Measurements from ENCODE around the gene ITGA11. TPM values are rescaled to one million over a fixed set of nuclear protein-coding genes. Genes with fewer than 3 reads are reported as not detected.

ITGA11 gene
- total RNA-seq, 4 donors from 2014 or later = 3.3 to 15.8 (median 8.6) TPM

GRCh38 chr15:68343579-68344225, 88.3 kb downstream of the ITGA11 start:
- Histone ChIP-seq H3K27me3 (peaks cover 0 to 6% (median 0%) of the 10 kb centered on the region in 4 donors), H3K9me3 (no peaks in the 10 kb centered on the region), H3K27ac (replicated peaks in 1 of 4) (no peak overlapping the region), H3K4me3 (no peak overlapping the region), H3K36me3 (peaks cover 0 to 7% (median 0%) of the 10 kb centered on the region in 4 donors), H3K4me1 (peaks cover 32 to 44% (median 40%) of the 10 kb centered on the region in 4 donors)
- no peak for DNase-seq (ENCODE audit: extremely low spot score)
- TF ChIP-seq POLR2A (IDR thresholded peaks at IDR 0.05; ENCODE audit: low read depth) (no peak), EP300 (IDR thresholded peaks at IDR 0.05) (no peak), POLR2AphosphoS5 (IDR thresholded peaks at IDR 0.05) (no peak)
- TF ChIP-seq, protein P1, sequence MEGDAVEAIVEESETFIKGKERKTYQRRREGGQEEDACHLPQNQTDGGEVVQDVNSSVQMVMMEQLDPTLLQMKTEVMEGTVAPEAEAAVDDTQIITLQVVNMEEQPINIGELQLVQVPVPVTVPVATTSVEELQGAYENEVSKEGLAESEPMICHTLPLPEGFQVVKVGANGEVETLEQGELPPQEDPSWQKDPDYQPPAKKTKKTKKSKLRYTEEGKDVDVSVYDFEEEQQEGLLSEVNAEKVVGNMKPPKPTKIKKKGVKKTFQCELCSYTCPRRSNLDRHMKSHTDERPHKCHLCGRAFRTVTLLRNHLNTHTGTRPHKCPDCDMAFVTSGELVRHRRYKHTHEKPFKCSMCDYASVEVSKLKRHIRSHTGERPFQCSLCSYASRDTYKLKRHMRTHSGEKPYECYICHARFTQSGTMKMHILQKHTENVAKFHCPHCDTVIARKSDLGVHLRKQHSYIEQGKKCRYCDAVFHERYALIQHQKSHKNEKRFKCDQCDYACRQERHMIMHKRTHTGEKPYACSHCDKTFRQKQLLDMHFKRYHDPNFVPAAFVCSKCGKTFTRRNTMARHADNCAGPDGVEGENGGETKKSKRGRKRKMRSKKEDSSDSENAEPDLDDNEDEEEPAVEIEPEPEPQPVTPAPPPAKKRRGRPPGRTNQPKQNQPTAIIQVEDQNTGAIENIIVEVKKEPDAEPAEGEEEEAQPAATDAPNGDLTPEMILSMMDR (IDR thresholded peaks at IDR 0.05) = no peak
- 91% methylated on average over 14 of the region's 14 CpGs for WGBS
- intact Hi-C loops (cut with DNase I) = no loop called here

- H3K36me3 ChIP-seq = no peaks in the 10 kb centered on the region
- H3K27ac ChIP-seq (replicated peaks in 1 of 4) = peak overlapping the region; percentile 60 to 74 (median 69)
- no peak for DNase-seq (ENCODE audit: extremely low spot score)
- H3K4me3 ChIP-seq = no peak overlapping the region
- WGBS = 55% methylated on average over 12 of the region's 17 CpGs
- no peaks in the 10 kb centered on the region for H3K9me3 ChIP-seq
- no peaks in the 10 kb centered on the region for H3K27me3 ChIP-seq
- no peak for TF ChIP-seq POLR2A (IDR thresholded peaks at IDR 0.05; ENCODE audit: low read depth)
- TF ChIP-seq POLR2AphosphoS5 (IDR thresholded peaks at IDR 0.05) = peak in 1 of 2 donors; percentile 11
- H3K4me1 ChIP-seq = peaks cover 29 to 38% (median 32%) of the 10 kb centered on the region in 4 donors
- intact Hi-C loops (cut with DNase I) = no loop called here
Measured at GRCh38 chr15:68341760-68342725, 89.9 kb downstream of the ITGA11 start.

GRCh38 chr15:68340726-68341671, 91.0 kb downstream of the ITGA11 start:
- Histone ChIP-seq H3K36me3 (no peaks in the 10 kb centered on the region), H3K4me3 (no peak overlapping the region), H3K27me3 (no peaks in the 10 kb centered on the region), H3K27ac (replicated peaks in 1 of 4) (peak overlapping the region; percentile 60 to 74 (median 69)), H3K4me1 (peaks cover 29 to 39% (median 33%) of the 10 kb centered on the region in 4 donors), H3K9me3 (no peaks in the 10 kb centered on the region)
- 58% methylated on average over 15 of the region's 15 CpGs for WGBS
- TF ChIP-seq POLR2AphosphoS5 (IDR thresholded peaks at IDR 0.05) = peak in 1 of 2 donors; percentile 28
- TF ChIP-seq POLR2A (IDR thresholded peaks at IDR 0.05; ENCODE audit: low read depth) = no peak
- no peak for DNase-seq (ENCODE audit: extremely low spot score)
- intact Hi-C loops (cut with DNase I) = no loop called here

DNA sequence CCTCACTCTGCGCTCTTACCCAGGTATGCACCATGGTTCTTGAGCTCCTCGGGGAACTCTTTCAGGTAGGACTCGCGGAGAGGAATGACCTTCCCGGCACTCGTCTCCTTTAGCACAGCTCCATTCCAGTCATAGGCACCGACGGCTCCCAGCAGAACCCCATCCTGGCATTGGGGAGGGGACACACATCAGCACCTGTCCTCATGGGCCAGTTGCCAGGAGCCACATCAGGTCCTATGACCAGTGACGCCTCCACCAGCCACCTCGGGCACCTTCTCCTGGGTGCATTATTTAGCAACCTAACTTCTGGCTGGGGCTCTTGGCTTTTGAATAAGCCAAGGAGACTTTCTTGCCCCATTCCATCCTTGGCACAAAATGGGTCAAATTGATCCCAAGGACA, 92.5 kb downstream of the ITGA11 start:
- Histone ChIP-seq H3K4me1 (peaks cover 42 to 52% (median 47%) of the 10 kb centered on the region in 4 donors), H3K4me3 (no peak overlapping the region), H3K9me3 (no peaks in the 10 kb centered on the region), H3K27ac (replicated peaks in 1 of 4) (no peak overlapping the region), H3K36me3 (no peaks in the 10 kb centered on the region), H3K27me3 (no peaks in the 10 kb centered on the region)
- 88% methylated on average over 10 of the region's 10 CpGs for WGBS
- intact Hi-C loops (cut with DNase I) = no loop called here
- DNase-seq (ENCODE audit: extremely low spot score) = no peak
- no peak for TF ChIP-seq EP300 (IDR thresholded peaks at IDR 0.05)
- no peak for TF ChIP-seq POLR2A (IDR thresholded peaks at IDR 0.05; ENCODE audit: low read depth)
- TF ChIP-seq, protein P1 (IDR thresholded peaks at IDR 0.05) = no peak
- TF ChIP-seq POLR2AphosphoS5 (IDR thresholded peaks at IDR 0.05) = no peak

GRCh38 chr15:68337826-68338225, 94.1 kb downstream of the ITGA11 start:
- WGBS = 66% methylated on average over 6 of the region's 6 CpGs
- Histone ChIP-seq H3K27ac (replicated peaks in 1 of 4) (no peak overlapping the region), H3K4me3 (no peak overlapping the region), H3K9me3 (no peaks in the 10 kb centered on the region), H3K4me1 (peaks cover 45 to 60% (median 52%) of the 10 kb centered on the region in 4 donors), H3K27me3 (no peaks in the 10 kb centered on the region), H3K36me3 (no peaks in the 10 kb centered on the region)
- no peak for DNase-seq (ENCODE audit: extremely low spot score)
- intact Hi-C loops (cut with DNase I) = no loop called here
- TF ChIP-seq, protein P1 (IDR thresholded peaks at IDR 0.05) = no peak
- TF ChIP-seq EP300 (IDR thresholded peaks at IDR 0.05) (no peak), POLR2A (IDR thresholded peaks at IDR 0.05; ENCODE audit: low read depth) (no peak), POLR2AphosphoS5 (IDR thresholded peaks at IDR 0.05) (no peak)
